SU-DHL-6 (cell line): Measurements from ENCODE around the gene EMILIN2.

Experiments used
- EZH2phosphoT487 ChIP-seq: fragments of 200-600 bp; sonication (generic), shearing (Covaris generic); conservative IDR thresholded peaks from 2 replicates; pipeline ENCODE4 v1.6.1; 2018; ENCODE audit warnings: mild to moderate bottlenecking, antibody characterized with exemption, low read length, moderate library complexity, mixed read lengths
- TF ChIP-seq, protein P1 (sequence below): fragments of 200-600 bp; sonication (generic); IDR thresholded peaks from one replicate; pipeline ENCODE4 v1.5.1; 2017; ENCODE audit warnings: antibody characterized with exemption, mild to moderate bottlenecking, low read length, moderate library complexity; ENCODE audit not compliant: insufficient read depth, poor library complexity, severe bottlenecking

GRCh38 chr18:2879889-2880288 lies 33.1 kb downstream of the EMILIN2 start:
- no peak for TF ChIP-seq EZH2phosphoT487
- TF ChIP-seq, protein P1, sequence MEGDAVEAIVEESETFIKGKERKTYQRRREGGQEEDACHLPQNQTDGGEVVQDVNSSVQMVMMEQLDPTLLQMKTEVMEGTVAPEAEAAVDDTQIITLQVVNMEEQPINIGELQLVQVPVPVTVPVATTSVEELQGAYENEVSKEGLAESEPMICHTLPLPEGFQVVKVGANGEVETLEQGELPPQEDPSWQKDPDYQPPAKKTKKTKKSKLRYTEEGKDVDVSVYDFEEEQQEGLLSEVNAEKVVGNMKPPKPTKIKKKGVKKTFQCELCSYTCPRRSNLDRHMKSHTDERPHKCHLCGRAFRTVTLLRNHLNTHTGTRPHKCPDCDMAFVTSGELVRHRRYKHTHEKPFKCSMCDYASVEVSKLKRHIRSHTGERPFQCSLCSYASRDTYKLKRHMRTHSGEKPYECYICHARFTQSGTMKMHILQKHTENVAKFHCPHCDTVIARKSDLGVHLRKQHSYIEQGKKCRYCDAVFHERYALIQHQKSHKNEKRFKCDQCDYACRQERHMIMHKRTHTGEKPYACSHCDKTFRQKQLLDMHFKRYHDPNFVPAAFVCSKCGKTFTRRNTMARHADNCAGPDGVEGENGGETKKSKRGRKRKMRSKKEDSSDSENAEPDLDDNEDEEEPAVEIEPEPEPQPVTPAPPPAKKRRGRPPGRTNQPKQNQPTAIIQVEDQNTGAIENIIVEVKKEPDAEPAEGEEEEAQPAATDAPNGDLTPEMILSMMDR = no peak
